ENCODE results near the gene SORCS1. TPM values are rescaled to one million over a fixed set of nuclear protein-coding genes. Genes with fewer than 3 reads are reported as not detected.

Gene SORCS1
- total and polyA plus RNA-seq, 3 donors from 2014 or later: 2.6 to 9.6 (median 4.6) TPM

GRCh38 chr10:106722524-106722923 lies 442.0 kb downstream of the SORCS1 start:
- H3K27ac ChIP-seq: no peak overlapping the region
- no peak overlapping the region for H3K4me3 ChIP-seq
- no peak for DNase-seq
- H3K27me3 ChIP-seq: no peaks in the 10 kb centered on the region
- H3K36me3 ChIP-seq (ENCODE audit: low read depth, missing control alignments): no peaks in the 10 kb centered on the region
- TF ChIP-seq POLR2A (IDR thresholded peaks at IDR 0.05): no peak
- TF ChIP-seq, protein P1, sequence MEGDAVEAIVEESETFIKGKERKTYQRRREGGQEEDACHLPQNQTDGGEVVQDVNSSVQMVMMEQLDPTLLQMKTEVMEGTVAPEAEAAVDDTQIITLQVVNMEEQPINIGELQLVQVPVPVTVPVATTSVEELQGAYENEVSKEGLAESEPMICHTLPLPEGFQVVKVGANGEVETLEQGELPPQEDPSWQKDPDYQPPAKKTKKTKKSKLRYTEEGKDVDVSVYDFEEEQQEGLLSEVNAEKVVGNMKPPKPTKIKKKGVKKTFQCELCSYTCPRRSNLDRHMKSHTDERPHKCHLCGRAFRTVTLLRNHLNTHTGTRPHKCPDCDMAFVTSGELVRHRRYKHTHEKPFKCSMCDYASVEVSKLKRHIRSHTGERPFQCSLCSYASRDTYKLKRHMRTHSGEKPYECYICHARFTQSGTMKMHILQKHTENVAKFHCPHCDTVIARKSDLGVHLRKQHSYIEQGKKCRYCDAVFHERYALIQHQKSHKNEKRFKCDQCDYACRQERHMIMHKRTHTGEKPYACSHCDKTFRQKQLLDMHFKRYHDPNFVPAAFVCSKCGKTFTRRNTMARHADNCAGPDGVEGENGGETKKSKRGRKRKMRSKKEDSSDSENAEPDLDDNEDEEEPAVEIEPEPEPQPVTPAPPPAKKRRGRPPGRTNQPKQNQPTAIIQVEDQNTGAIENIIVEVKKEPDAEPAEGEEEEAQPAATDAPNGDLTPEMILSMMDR (IDR thresholded peaks at IDR 0.05): peak in 1 of 3 experiments; percentile 49
- H3K4me1 ChIP-seq: no peaks in the 10 kb centered on the region
- intact Hi-C loops (cut with DNase I; ENCODE audit: low total_unique reads): no loop called here
- 79 to 86% methylated on average over 2 of the region's 2 CpGs for WGBS, 2 donors
- H3K9me3 ChIP-seq: no peaks in the 10 kb centered on the region

DNA sequence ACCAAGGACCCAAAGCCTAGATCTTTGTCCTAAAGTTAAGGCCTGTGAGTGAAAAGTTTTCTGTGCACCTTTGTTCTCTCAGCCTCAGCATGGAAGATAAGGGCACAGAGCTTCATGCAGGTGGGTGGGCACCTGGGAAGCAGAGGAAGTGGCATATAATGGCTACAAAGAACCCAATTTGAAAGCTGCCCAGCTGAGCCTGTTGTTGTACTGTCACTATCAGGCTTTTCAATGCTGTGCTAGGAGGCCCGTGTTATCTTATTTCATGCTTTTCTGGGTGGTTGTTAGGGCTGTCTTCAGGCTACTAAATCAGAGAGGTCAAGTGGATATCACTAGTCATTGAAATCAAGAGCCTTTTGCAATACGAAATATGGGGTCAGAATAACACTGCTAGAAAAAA lies 443.8 kb downstream of the SORCS1 start:
- TF ChIP-seq POLR2A (IDR thresholded peaks at IDR 0.05): no peak
- TF ChIP-seq, protein P1 (IDR thresholded peaks at IDR 0.05): no peak
- no peaks in the 10 kb centered on the region for H3K9me3 ChIP-seq

DNA sequence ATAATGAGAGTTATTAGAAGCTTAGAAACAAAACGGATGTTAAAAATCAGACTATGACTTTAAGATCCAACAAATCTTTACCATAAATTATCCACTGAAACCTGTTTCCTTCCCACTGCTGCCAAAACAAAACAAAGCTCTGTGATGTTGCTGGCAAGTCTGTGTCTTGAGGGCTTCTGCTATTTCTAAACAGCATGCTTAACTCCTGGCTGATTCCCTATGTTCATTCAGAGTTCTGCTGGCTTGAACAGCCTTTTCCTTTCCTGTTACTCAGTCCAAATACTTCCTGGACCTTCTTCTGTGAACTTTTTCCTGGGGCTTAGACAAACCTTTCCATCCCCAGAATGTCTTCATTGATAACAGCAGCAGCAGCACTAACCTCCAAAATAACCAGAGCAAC lies 448.1 kb downstream of the SORCS1 start:
- WGBS, 2 donors: 45 to 62% methylated on average over 1 of the region's 1 CpG
- Histone ChIP-seq H3K4me3 (no peak overlapping the region), H3K27ac (no peak overlapping the region), H3K36me3 (ENCODE audit: low read depth, missing control alignments) (no peaks in the 10 kb centered on the region), H3K27me3 (no peaks in the 10 kb centered on the region), H3K4me1 (no peaks in the 10 kb centered on the region), H3K9me3 (no peaks in the 10 kb centered on the region)
- DNase-seq: no peak
- intact Hi-C loops (cut with DNase I; ENCODE audit: low total_unique reads): no loop called here
- TF ChIP-seq, protein P1 (IDR thresholded peaks at IDR 0.05): no peak
- no peak for TF ChIP-seq POLR2A (IDR thresholded peaks at IDR 0.05)

More for the DNA sequence above, 443.8 kb downstream of the SORCS1 start:
- no peak for DNase-seq
- no peak overlapping the region for H3K27ac ChIP-seq
- intact Hi-C loops (cut with DNase I; ENCODE audit: low total_unique reads): no loop called here
- 79 to 85% methylated on average over 2 of the region's 2 CpGs for WGBS, 2 donors
- H3K4me1 ChIP-seq: no peaks in the 10 kb centered on the region
- H3K4me3 ChIP-seq: no peak overlapping the region
- no peaks in the 10 kb centered on the region for H3K36me3 ChIP-seq (ENCODE audit: low read depth, missing control alignments)
- H3K27me3 ChIP-seq: no peaks in the 10 kb centered on the region

- intact Hi-C loops (cut with DNase I; ENCODE audit: low total_unique reads): no loop called here
- H3K4me3 ChIP-seq: no peak overlapping the region
- no peaks in the 10 kb centered on the region for H3K27me3 ChIP-seq
- H3K36me3 ChIP-seq (ENCODE audit: low read depth, missing control alignments): no peaks in the 10 kb centered on the region
- 73 to 82% methylated on average over 6 of the region's 6 CpGs for WGBS, 2 donors
- TF ChIP-seq, protein P1 (IDR thresholded peaks at IDR 0.05): no peak
- TF ChIP-seq POLR2A (IDR thresholded peaks at IDR 0.05): no peak
- no peaks in the 10 kb centered on the region for H3K9me3 ChIP-seq
- no peak for DNase-seq
- H3K27ac ChIP-seq: no peak overlapping the region
- H3K4me1 ChIP-seq: no peaks in the 10 kb centered on the region
Measured at GRCh38 chr10:106714734-106715555, 449.6 kb downstream of the SORCS1 start.

GRCh38 chr10:106713846-106714245 lies 450.7 kb downstream of the SORCS1 start:
- TF ChIP-seq, protein P1 (IDR thresholded peaks at IDR 0.05): no peak
- TF ChIP-seq POLR2A (IDR thresholded peaks at IDR 0.05): no peak
- no peaks in the 10 kb centered on the region for H3K9me3 ChIP-seq
- DNase-seq: no peak
- intact Hi-C loops (cut with DNase I; ENCODE audit: low total_unique reads): no loop called here
- no peak overlapping the region for H3K27ac ChIP-seq
- 69 to 75% methylated on average over 2 of the region's 2 CpGs for WGBS, 2 donors
- H3K4me1 ChIP-seq: no peaks in the 10 kb centered on the region
- no peaks in the 10 kb centered on the region for H3K27me3 ChIP-seq
- no peaks in the 10 kb centered on the region for H3K36me3 ChIP-seq (ENCODE audit: low read depth, missing control alignments)
- no peak overlapping the region for H3K4me3 ChIP-seq
